NCI-H2227 treated with DMSO at 0.1 percent for 48 hours (cell line): Measurements from ENCODE around the gene WNT10A.
"Not testable (repeated sequence)": the region's sequence is repeated elsewhere in the genome, so short reads cannot be mapped to it uniquely, and the experiment has no call there.

Source experiments
- DNase-seq: peaks from one replicate; lab custom pipeline; 2025; lab: John Stamatoyannopoulos, UW

The WNT10A gene

DNA sequence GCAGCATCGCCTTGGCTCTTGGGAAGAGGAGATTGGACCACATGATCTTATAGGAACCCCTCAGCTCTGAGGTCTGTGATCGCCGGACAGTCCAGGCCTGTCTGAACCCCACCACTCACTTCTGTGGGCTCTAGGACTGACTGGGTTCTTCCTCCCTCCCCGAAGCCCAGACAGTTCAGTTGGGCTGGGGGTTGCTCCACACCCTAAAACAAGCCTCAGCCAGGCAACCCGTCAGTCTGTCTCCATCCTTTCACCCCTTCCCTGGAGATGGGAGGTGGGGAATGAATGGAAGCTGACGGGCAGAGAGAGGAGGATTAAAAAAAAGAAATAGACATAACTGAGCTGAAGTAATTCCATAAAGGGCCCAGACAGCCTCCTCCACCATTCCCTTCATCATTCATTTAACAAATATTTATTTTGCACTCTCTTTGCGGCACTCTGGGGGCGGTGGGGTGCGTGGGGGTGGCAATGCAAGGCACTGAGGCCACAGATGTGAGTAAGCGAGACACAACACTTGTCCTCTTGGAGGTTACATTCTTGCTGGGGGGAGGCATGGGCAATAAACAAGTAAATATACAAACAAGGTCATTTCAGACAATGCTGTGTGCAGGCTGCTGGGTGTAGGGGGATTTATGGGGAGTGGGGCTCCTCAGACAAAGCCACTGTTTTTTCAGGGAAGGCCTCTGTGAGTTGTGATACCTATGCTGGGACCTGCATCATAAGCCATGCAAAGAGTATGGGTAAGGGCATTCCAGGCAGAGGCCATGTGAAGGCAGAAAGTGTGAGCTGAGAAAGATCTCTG lies 12.9 kb downstream of the WNT10A start:
- no peak for DNase-seq

- no peak for DNase-seq
Measured at GRCh38 chr2:218894151-218894879, 13.7 kb downstream of the WNT10A start.

- no peak for DNase-seq
Measured at GRCh38 chr2:218894880-218895157, 14.2 kb downstream of the WNT10A start.

GRCh38 chr2:218895326-218895725 lies 14.7 kb downstream of the WNT10A start:
- DNase-seq = no peak

DNA sequence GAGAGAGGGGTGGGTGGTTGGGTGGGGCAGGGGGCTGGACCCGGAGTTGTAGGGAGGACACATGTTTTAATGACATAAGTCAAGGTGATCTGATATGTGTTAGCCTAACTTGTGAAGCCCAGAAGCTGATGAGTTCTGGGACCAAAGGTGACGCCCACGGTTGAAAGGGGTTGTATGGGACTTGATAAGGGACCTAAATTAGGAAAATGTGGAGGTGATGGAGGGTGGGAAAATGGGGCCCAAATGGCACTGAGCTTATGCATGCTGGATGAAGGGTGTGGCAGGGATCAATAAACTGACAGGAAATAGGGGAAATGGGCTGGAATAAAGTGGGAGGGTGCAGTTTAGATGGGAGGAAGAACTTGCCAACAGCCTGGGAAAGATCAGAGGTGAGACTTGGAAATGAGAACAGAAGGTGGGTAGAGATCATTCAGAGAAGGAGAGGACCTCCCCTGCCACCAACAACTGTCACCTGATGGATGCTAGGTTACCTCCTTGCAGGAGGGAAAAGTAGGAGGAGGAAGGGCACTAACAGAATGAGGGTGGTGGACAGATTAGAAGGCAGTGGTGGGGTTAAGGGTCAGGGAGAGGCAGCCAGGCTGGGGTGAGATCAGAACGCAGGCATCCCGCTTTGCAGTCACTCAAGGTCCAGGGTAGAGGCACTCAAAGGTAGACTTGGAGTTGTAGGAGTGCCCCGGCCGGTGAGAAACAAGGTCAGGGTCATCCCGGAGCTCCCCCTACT lies 15.3 kb downstream of the WNT10A start:
- DNase-seq = no peak

DNA sequence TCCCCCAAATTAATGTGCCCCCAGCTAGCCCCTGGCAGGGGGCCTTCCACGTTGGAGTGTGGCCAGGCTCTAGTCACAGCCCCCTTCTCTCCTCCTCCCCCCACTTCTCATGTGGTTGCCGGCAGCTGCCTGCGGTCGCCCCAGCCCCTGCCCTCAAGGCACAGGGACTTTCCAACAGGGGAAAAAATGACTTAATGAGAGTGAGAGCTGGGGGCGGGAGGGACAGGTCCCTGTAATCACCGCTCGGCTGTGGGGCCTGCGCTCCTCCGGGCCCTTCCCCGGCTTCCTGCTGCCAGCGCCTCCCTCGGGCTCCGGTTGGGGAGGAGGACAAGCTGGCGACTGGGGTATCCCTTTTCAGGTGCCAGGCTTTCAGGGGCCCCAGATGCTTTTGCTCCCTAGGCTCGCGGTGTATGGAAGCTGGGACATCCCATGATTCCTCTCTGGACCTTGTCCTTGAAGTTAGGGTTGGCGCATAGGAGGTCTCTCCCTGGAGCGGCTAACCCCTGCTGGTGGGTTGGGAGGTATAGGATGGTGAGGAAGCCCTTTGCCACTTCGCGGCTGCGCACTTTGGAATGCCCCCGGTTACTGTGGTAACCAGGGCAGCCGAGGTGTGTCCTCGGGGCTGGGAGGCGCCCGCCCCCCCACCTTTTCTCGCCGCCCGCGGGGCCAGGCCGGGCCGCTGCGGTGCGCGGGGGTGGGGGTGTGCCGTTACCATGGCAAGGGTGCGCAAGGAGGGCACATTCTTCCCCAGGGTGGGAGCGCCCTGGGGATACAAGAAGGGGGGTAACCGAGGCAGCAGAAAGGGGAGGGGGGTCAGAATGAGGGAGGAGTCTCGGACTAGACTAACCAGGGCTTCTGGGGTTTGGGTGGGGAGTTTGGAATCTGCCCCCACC lies 16.1 kb downstream of the WNT10A start:
- DNase-seq = peak; percentile 82

GRCh38 chr2:218897394-218898108 lies 16.9 kb downstream of the WNT10A start:
- DNase-seq = peak; percentile 29

GRCh38 chr2:218898109-218898878 lies 17.6 kb downstream of the WNT10A start:
- DNase-seq = peak; percentile 74

- no peak for DNase-seq
Measured at GRCh38 chr2:218899147-218899546, 18.5 kb downstream of the WNT10A start.

DNA sequence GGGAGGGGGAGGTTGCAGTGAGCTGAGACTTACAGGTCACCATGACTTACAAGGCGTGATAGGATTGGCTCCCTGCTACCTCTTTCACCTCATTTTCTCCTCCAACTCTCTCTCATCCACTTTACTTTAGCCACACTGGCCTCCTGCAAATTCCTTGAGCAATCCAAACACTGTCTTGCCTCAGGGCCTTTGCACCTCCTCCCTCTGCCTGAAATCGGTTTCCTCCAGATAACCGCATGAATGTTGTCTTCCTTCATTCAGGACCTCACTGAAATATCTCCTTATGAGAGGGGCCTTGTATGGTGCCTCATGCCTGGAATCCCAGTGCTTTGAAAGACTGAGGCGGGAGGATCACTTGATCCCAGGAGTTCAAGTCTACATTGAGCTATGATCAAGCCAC lies 21.8 kb downstream of the WNT10A start:
- DNase-seq = no peak

- no peak for DNase-seq
Measured at GRCh38 chr2:218904176-218904575, 23.5 kb downstream of the WNT10A start.

DNA sequence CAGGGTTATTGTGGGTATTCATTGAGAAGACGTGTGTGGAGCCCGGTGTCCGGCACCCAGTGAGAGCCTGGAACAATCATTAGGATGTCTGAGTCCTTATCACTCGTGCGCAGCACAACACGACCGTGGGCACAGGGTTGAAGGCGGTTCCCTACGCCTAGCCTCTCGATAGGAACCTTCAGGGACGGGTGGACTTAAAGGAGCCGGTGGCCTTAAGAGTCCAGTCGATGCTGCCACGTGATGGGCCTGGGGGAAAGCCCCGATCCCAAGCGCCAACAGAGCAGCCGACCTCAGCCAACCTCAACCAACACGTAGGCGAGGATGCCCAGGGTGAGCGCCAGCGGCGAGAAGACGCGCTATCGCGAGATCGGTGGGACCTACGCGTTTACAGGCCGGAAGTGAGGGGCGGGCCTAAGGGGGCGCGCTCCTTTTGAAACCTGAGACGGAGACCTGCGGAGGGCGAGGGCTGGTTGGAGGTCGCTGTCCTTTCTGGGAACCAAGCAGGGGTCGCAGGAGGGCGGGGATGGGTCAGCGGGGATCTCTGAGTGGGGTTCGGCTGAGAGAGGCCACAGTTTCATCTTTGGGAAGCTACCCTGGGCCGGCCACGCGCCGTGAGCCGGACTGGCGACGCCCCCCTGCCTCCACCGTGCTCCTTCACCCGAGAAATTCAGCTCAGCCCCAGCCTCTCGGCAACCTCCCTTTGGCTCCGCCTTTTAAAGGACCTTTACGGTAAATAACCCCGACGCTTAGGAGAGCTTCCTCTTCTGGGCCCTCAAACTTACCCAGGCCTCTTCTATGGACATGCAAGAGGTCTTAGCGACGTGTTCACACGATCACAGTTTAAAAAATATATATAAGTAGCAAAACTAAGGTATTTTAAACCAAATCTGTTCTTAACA lies 28.3 kb downstream of the WNT10A start:
- DNase-seq = peak; percentile 97

- no peak for DNase-seq
Measured at GRCh38 chr2:218910741-218911140, 30.1 kb downstream of the WNT10A start.

- no peak for DNase-seq
Measured at GRCh38 chr2:218920504-218920903, 39.9 kb downstream of the WNT10A start.

- DNase-seq = no peak
Measured at GRCh38 chr2:218924757-218925156, 44.1 kb downstream of the WNT10A start.

- DNase-seq = no peak
Measured at GRCh38 chr2:218925434-218925833, 44.8 kb downstream of the WNT10A start.

DNA sequence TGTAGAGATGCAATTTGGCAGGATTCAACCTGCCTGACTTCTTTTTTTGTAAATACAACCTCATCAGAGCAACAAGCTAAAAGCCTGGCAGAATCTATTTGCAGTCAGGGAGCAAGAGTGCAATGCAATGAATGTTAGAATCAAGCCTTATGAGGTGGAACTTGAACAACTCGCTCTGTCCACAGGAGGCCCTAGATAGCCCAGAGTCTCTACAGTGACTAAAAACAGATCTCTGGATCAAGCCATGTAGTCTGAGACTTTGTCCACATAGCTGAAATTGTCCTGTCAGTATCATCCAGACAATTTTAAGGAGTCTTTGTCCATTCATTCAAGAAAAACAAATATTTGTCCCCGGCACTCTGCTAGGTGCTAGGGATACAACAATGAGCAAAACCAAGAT lies 46.8 kb downstream of the WNT10A start:
- no peak for DNase-seq

DNA sequence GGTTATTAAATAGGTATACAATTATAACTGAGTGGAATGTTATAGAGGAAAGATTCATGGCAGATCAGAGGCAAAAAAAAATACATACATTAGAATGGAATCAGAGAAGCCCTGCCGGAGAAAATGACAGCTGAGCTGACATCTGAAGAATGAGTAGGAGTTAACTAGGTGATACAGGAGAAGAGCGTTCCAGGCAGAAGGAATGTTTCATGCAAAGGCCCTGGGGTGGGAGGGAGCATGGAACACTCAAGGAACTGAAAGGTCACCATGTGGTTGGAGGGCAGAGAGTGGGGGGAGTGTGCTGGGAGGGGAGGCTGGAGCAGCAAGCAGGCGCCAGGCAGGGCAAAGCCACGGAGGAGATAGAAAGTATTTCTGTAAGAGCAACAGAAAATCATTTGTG lies 47.2 kb downstream of the WNT10A start:
- no peak for DNase-seq

GRCh38 chr2:218930488-218930887 lies 49.8 kb downstream of the WNT10A start:
- not testable (repeated sequence) for DNase-seq
